ENCODE results near the gene ANKRD60.

GRCh38 chr20:58195047-58195446 lies 33.4 kb downstream of the ANKRD60 start:
- no peak for TF ChIP-seq POLR2AphosphoS5 (IDR thresholded peaks at IDR 0.05)
- no peak for TF ChIP-seq POLR2A (IDR thresholded peaks at IDR 0.05)

All from transverse colon (tissue), 3 donors.